ENCODE data around the gene VWA5A.
"Not testable (repeated sequence)": the region's sequence is repeated elsewhere in the genome, so short reads cannot be mapped to it uniquely, and the experiment has no call there.

VWA5A gene

DNA sequence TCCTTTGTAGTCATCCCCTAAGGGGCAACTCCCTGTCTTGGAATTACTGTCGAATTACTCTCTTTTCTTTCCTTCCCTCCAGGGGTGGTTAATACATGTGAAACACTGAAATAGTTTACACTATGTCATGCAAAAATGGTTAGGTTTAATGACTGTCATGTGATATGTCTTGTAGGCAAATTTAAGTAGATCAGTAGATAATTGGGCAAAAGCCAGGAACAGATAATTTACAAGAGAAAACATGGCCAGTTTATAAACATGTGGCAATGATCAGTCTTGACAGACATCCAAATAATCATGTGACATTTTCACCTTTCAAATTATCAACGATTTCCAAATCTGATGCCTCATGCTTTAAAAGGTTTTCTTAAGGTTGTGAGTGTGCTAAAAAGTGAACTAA lies 3.9 kb downstream of the VWA5A start:
- Histone ChIP-seq H3K27me3 (ENCODE audit: low read depth, low read length) (no peaks in the 10 kb centered on the region), H3K36me3 (replicated peaks; ENCODE audit: low read depth, low read length) (no peaks in the 10 kb centered on the region), H3K4me1 (ENCODE audit: low read length) (peaks cover 8% of the 10 kb centered on the region; the same call in 1 of the 2 replicates), H3K27ac (ENCODE audit: low read length) (no peak overlapping the region), H3K9ac (ENCODE audit: low read length) (no peak overlapping the region), H4K20me1 (ENCODE audit: insufficient read depth, low read length) (no peaks in the 10 kb centered on the region), H3K4me3 (ENCODE audit: low read length) (no peak overlapping the region), H3K4me2 (ENCODE audit: low read length) (no peak overlapping the region), H2AFZ (ENCODE audit: low read depth, low read length) (no peak overlapping the region), H3K79me2 (ENCODE audit: low read length) (no peaks in the 10 kb centered on the region), H3K9me3 (ENCODE audit: insufficient read depth, low read length) (no peaks in the 10 kb centered on the region)
- TF ChIP-seq, protein P1, sequence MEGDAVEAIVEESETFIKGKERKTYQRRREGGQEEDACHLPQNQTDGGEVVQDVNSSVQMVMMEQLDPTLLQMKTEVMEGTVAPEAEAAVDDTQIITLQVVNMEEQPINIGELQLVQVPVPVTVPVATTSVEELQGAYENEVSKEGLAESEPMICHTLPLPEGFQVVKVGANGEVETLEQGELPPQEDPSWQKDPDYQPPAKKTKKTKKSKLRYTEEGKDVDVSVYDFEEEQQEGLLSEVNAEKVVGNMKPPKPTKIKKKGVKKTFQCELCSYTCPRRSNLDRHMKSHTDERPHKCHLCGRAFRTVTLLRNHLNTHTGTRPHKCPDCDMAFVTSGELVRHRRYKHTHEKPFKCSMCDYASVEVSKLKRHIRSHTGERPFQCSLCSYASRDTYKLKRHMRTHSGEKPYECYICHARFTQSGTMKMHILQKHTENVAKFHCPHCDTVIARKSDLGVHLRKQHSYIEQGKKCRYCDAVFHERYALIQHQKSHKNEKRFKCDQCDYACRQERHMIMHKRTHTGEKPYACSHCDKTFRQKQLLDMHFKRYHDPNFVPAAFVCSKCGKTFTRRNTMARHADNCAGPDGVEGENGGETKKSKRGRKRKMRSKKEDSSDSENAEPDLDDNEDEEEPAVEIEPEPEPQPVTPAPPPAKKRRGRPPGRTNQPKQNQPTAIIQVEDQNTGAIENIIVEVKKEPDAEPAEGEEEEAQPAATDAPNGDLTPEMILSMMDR (IDR thresholded peaks at IDR 0.05; ENCODE audit: low read depth, low read length) = no peak
- no peak for TF ChIP-seq EZH2phosphoT487 (IDR thresholded peaks at IDR 0.05; ENCODE audit: low read depth)

DNA sequence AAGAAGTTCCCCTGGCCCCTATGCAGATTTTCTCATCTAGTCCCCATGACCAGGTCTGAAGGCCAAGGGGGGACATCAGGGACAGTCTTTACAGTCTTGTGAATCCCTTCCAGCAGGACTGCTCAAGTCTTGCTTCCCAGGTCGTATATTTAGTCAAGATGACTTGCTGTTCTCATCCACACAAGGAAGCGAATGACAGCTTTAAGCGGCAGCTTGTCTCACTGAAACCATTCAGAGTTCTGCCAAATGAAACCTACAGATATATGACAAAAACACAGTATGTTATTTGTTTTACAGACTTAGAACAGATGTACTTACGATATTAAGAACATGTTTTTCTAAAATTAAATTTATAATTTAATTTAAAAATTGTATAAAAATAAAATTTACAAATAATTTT lies 5.6 kb downstream of the VWA5A start:
- Histone ChIP-seq H3K9me3 (ENCODE audit: insufficient read depth, low read length) (no peaks in the 10 kb centered on the region), H3K27me3 (ENCODE audit: low read depth, low read length) (no peaks in the 10 kb centered on the region), H2AFZ (ENCODE audit: low read depth, low read length) (no peak overlapping the region), H3K4me3 (ENCODE audit: low read length) (no peak overlapping the region), H3K9ac (ENCODE audit: low read length) (no peak overlapping the region), H3K79me2 (ENCODE audit: low read length) (no peaks in the 10 kb centered on the region), H3K27ac (ENCODE audit: low read length) (no peak overlapping the region), H3K36me3 (replicated peaks; ENCODE audit: low read depth, low read length) (no peaks in the 10 kb centered on the region), H3K4me1 (ENCODE audit: low read length) (no peaks in the 10 kb centered on the region), H3K4me2 (ENCODE audit: low read length) (no peak overlapping the region), H4K20me1 (ENCODE audit: insufficient read depth, low read length) (no peaks in the 10 kb centered on the region)
- TF ChIP-seq, protein P1 (IDR thresholded peaks at IDR 0.05; ENCODE audit: low read depth, low read length) = no peak
- no peak for TF ChIP-seq EZH2phosphoT487 (IDR thresholded peaks at IDR 0.05; ENCODE audit: low read depth)

DNA sequence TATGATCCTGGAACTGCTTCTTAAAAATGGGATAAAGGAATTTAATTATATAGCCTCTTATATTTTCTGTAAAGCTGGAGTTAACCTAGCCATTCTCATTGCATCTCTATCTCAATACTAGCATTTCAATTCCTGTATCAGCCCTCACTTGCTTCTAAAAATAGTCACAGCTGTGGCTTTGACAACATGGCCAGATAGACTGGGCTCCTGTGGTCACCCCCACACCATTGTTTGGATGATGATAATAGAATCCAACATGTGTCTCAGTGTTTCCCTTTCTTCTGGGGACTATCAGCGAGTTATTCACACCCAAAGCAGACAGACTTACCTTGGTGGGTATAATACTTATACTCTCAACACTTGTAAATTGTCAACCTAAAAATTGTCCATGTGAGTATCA lies 6.9 kb downstream of the VWA5A start:
- no peaks in the 10 kb centered on the region for H3K36me3 ChIP-seq (replicated peaks; ENCODE audit: low read depth, low read length)
- no peak overlapping the region for H3K4me2 ChIP-seq (ENCODE audit: low read length)
- no peaks in the 10 kb centered on the region for H3K9me3 ChIP-seq (ENCODE audit: insufficient read depth, low read length)

DNA sequence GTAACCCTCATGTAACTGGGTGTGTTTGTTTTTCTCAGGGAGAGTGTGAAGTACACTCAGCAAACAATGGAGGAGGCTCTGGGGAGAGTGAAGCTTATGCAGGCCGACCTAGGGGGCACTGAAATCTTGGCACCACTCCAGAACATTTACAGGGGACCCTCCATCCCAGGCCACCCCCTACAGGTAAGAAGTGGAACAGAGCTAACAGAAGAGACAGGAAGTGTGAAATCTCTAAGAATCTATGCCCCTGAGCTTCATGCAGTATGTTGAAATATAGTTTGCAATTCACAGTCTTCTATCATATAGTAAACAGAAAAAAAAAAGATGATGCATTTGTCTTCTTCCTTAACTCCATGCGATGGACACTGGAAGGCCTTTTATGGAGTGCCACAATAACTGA lies 8.4 kb downstream of the VWA5A start:
- Histone ChIP-seq H3K36me3 (replicated peaks; ENCODE audit: low read depth, low read length) (no peaks in the 10 kb centered on the region), H3K4me1 (ENCODE audit: low read length) (no peaks in the 10 kb centered on the region), H3K9ac (ENCODE audit: low read length) (no peak overlapping the region), H2AFZ (ENCODE audit: low read depth, low read length) (no peak overlapping the region), H3K27ac (ENCODE audit: low read length) (no peak overlapping the region), H3K4me3 (ENCODE audit: low read length) (no peak overlapping the region), H3K27me3 (ENCODE audit: low read depth, low read length) (no peaks in the 10 kb centered on the region), H3K4me2 (ENCODE audit: low read length) (no peak overlapping the region), H4K20me1 (ENCODE audit: insufficient read depth, low read length) (no peaks in the 10 kb centered on the region), H3K79me2 (ENCODE audit: low read length) (no peaks in the 10 kb centered on the region), H3K9me3 (ENCODE audit: insufficient read depth, low read length) (no peaks in the 10 kb centered on the region)
- TF ChIP-seq EZH2phosphoT487 (IDR thresholded peaks at IDR 0.05; ENCODE audit: low read depth) = no peak
- TF ChIP-seq, protein P1 (IDR thresholded peaks at IDR 0.05; ENCODE audit: low read depth, low read length) = 0 out of 2 replicates have a peak, but pooled peaks have one; percentile 10

More for the DNA sequence above, 6.9 kb downstream of the VWA5A start:
- H3K4me3 ChIP-seq (ENCODE audit: low read length) = no peak overlapping the region
- TF ChIP-seq, protein P1 (IDR thresholded peaks at IDR 0.05; ENCODE audit: low read depth, low read length) = no peak
- TF ChIP-seq EZH2phosphoT487 (IDR thresholded peaks at IDR 0.05; ENCODE audit: low read depth) = no peak
- no peaks in the 10 kb centered on the region for H3K79me2 ChIP-seq (ENCODE audit: low read length)
- no peak overlapping the region for H2AFZ ChIP-seq (ENCODE audit: low read depth, low read length)
- H3K4me1 ChIP-seq (ENCODE audit: low read length) = no peaks in the 10 kb centered on the region
- H3K27ac ChIP-seq (ENCODE audit: low read length) = no peak overlapping the region
- H3K9ac ChIP-seq (ENCODE audit: low read length) = no peak overlapping the region
- no peaks in the 10 kb centered on the region for H4K20me1 ChIP-seq (ENCODE audit: insufficient read depth, low read length)
- no peaks in the 10 kb centered on the region for H3K27me3 ChIP-seq (ENCODE audit: low read depth, low read length)

DNA sequence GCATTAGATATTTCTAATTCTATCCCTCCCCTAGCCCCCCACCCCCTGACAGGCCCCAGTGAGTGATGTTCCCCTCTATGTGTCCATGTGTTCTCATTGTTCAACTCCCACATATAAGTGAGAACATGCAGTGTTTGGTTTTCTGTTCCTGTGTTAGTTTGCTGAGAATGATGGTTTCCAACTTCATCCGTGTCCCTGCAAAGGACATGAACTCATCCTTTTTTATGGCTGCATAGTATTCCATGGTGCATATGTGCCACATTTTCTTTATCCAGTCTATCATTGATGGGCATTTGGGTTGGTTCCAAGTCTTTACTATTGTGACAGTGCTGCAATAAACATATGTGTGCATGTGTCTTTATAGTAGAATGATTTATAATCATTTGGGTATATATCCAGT lies 11.9 kb downstream of the VWA5A start:
- H3K27me3 ChIP-seq (ENCODE audit: low read depth, low read length); H3K36me3 ChIP-seq (replicated peaks; ENCODE audit: low read depth, low read length); H3K27ac ChIP-seq (ENCODE audit: low read length); H3K4me3 ChIP-seq (ENCODE audit: low read length); H3K9me3 ChIP-seq (ENCODE audit: insufficient read depth, low read length); H3K4me2 ChIP-seq (ENCODE audit: low read length); H3K9ac ChIP-seq (ENCODE audit: low read length); H3K4me1 ChIP-seq (ENCODE audit: low read length); H4K20me1 ChIP-seq (ENCODE audit: insufficient read depth, low read length); H2AFZ ChIP-seq (ENCODE audit: low read depth, low read length); H3K79me2 ChIP-seq (ENCODE audit: low read length): not testable (repeated sequence)

Data from OCI-LY3 (cell line).